HG03571 (cell line): ENCODE measurements around the gene MTMR8.
A peak's percentile ranks its signal among the peaks of the same experiment; 100 is the strongest.
"Not testable (repeated sequence)": the region's sequence is repeated elsewhere in the genome, so short reads cannot be mapped to it uniquely, and the experiment has no call there.

Experiments
- ATAC-seq: cut with Tn5 transposase; IDR thresholded peaks from one replicate; pipeline ENCODE4 v1.9.1; 2021; ENCODE audit not compliant: unreplicated experiment

The MTMR8 gene

DNA sequence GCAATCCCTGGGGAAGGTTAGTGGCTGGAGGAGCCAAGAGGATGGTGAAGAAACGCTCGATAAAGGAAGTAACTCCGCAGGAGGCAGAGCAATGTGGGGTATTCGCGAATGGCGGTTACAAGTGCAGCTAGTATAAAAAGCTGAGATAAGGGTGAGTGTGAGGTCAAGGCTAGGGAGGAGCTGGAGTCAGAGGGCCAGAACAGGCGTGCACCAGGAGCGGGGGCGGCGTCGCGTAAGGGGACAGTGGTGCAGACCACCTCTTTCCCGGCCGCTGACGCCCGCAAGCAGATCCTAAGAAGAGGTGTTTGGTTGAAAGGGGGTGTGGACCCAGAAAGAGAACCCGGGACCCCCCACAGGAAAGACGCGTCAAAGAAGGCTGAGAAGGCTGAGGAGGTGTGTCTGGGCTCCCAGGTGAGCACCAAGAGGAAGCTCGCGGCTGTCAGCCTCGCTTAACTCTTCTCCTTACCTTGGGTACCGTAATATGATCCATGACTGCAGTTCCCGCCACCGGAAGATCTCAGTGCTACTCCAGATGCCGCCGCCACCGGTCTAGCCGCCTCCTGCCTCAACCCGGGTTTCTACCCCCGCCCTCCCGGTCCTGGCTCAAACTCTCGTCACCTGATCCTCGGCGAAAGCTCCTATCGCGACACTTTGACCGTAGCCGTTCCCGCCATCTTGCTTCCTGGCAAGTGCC lies at the start of gene MTMR8:
Gene MTMR8, minus strand, starts transcription at position 579 of the 694 bp plus-strand sequence. Its CDS starts 89 bp downstream, at position 490.
- peak; percentile 95 for ATAC-seq

- no peak for ATAC-seq
Observed at GRCh38 chrX:64439551-64439950, 44.3 kb upstream of the MTMR8 start.

GRCh38 chrX:64437665-64438064 lies 42.4 kb upstream of the MTMR8 start:
- no peak for ATAC-seq

DNA sequence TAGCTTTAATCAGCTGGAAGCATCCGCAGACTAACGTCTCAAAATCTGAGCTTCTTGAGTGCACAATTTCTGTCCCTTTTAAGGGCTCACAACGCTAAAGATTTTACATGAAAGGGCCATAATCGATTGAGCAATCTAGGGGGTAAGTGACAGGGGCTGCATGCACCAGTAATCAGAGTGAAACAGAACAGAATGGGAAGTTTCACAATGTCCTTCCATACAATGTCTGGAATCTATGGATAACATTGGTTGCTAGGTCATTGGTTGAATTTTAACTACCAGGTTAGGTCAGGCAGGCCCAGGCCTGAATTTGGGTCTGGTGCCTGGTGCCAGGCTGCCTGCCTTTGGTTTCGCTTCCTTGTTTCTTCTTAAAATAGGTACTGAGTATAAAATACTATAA lies 42.0 kb upstream of the MTMR8 start:
- no peak for ATAC-seq

GRCh38 chrX:64428371-64428770 lies 33.1 kb upstream of the MTMR8 start:
- no peak for ATAC-seq

DNA sequence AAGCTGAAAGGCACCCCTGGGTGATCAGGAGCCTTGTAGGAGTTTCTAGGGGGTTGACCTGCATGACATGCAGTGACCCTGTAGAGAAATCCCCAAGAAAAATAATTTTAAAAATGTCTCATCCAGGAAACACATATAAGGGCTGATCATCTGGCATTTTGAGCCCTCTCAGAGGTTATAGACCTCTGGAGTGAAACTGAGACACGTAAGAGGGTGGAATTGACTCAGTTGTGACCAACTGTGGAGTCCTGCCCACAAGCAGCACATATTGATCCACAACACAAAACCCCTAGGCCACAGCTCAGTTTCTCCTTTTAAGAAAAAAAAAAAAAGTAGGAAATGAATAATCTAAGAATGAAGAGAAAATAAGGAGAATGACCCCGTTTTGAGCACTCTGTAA lies 32.5 kb upstream of the MTMR8 start:
- peak; percentile 71 for ATAC-seq

DNA sequence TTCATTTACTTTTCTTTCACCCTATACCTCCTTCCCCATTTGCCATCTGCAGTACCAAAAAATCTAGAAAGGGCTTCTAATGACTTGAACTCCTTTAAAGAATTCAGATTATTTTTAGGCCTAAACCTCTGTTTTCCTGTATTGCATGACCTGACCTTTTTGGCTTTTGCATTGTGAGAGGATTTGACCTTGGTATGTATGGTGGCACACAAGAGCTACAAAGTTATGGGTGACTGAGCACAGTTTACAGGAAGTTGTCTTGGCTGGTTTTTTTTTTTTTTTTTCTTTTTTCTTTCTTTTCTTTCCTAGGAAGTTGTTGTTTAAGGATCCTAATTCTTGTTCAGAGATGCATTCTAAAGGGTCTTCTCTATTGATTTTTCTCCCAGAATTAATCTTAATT lies 32.0 kb upstream of the MTMR8 start:
- no peak for ATAC-seq

GRCh38 chrX:64409730-64410129 lies 14.5 kb upstream of the MTMR8 start:
- ATAC-seq: not testable (repeated sequence)

DNA sequence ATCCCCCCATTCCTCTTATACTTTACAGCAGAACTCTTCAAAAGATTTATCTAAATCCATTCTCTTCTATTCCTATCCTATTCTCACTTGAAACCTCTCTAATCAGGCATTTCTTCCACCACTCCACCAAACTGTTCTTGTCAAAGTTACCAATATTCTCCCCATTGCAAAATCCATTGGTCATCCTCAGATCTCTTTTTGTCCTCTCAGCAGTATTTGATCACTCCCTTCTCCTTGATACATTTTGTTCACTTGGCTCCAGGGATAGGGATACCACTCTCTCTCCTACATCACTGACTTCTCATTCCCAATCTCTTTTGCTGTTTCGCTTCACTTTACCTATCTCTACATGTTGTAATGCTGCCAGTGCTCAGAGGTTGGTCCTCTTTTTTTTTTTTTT lies 2.8 kb upstream of the MTMR8 start:
- ATAC-seq: no peak

DNA sequence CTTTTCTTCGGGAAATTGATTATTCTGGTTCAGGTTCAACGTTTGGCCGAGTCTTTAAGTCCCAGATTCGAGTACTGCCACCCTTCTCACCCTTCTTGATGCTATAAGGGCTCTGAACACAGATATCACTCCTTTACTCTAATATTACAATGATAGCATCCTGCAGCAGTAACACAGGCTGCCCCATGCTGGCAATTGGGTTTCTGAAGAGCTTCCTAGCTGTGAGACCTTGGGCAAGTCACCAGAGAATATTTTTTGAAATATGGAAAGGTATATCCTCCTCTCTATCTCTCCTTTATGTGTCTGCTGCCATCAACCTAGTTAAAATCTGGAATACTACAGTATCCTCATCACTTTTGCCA lies 297 bp upstream of the MTMR8 start:
- peak; percentile 26 for ATAC-seq

GRCh38 chrX:64394059-64394873 lies 986 bp downstream of the MTMR8 start:
- peak; percentile 17 for ATAC-seq

GRCh38 chrX:64389489-64389888 lies 5.8 kb downstream of the MTMR8 start:
- no peak for ATAC-seq

- ATAC-seq: not testable (repeated sequence)
Observed at GRCh38 chrX:64380789-64381188, 14.5 kb downstream of the MTMR8 start.

- ATAC-seq: no peak
Observed at GRCh38 chrX:64379924-64380323, 15.3 kb downstream of the MTMR8 start.

GRCh38 chrX:64377753-64378152 lies 17.5 kb downstream of the MTMR8 start:
- ATAC-seq: no peak

DNA sequence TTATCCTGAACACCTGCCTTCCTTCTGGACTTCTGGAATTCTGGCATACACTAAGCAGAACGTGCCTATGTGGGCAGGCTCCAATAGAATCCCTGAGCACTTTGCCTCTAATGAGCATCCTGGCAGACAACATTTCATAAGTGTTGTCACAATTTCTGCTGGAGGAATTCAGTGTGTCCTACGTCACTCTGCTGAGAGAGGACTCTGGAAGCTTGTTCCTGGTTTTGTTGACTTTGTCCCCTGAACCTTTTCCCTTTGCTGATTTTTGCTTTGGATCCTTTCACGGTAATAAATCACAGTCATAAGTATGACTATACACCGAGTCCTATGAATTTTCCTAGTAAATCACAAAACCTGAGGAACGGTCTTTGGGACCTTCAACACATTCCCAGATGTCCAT lies 43.2 kb downstream of the MTMR8 start:
- no peak for ATAC-seq

DNA sequence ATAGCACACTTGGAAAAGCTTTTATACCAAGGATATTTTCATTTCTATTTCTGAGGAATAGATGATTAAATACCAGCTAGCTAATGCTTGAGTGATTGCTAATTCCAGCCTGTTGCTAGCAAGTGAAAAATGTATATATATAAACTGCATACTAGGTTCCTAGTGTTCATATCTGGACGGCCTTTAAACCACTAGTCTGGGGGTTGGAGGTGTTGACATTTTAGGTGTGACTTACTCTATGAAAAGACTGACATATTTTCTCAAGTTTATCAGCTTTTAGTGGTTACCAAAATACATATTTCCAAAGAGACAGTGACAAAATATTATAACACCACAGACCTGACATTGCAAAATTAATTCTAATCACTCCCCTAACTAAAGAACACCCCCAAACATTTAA lies 44.7 kb downstream of the MTMR8 start:
- ATAC-seq: no peak

- ATAC-seq: no peak
Observed at GRCh38 chrX:64350047-64350446, 45.2 kb downstream of the MTMR8 start.

DNA sequence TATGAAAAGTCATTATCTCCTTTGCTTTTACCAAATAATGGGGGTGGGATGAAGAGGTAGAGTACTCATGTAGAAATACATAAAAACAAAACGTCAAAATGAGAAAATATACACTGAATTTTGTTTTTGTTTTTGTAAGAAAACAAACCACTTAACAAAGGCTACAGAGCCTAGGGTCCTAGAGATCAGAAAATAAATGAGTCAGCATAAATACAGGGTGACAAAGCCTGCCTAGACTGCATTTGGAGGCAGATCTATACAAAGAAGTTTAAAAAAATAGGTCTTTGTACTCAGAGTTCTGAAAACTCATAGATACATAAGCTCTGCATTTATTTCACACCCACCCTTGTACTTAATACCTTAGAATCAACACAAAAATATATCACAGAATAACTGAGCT lies 52.4 kb downstream of the MTMR8 start:
- ATAC-seq: no peak

- no peak for ATAC-seq
Observed at GRCh38 chrX:64338296-64338695, 57.0 kb downstream of the MTMR8 start.

DNA sequence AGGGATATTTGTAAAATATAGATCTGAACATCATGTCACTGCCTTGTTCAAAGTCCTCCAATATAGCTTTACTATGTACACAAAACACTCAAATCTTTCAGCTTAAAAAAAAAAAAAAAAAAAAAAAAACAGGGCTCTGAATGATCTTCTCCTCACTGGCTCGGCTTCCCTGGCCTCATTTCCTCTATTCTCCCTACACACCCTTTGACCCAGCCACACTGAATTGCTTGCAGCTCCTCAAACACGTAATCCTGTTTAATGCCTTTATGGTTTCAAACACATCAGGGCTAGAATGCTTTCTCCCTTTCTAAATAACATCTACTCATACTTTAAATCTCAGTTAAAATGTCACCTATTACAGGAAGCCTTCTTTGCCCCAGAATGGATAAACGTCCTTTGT lies 60.8 kb downstream of the MTMR8 start:
- no peak for ATAC-seq

- ATAC-seq: no peak
Observed at GRCh38 chrX:64330284-64330683, 65.0 kb downstream of the MTMR8 start.

GRCh38 chrX:64321507-64321906 lies 73.7 kb downstream of the MTMR8 start:
- ATAC-seq: no peak
